Right forelimb (tissue), 1 donor: ENCODE data around the gene RING1.

ENCODE experiments used
- DNase-seq: peaks from one replicate; pipeline ENCODE4 v3.0.0-alpha.2; 2018

RING1 gene

GRCh38 chr6:33208091-33208967 is at the start of gene RING1:
TSS of gene RING1 (plus strand) at chr6:33208500. CDS start at chr6:33208823, 323 bp downstream.
- peak; percentile 92 for DNase-seq

- no peak for DNase-seq
Observed at GRCh38 chr6:33160096-33160495, 48.2 kb upstream of the RING1 start.

DNA sequence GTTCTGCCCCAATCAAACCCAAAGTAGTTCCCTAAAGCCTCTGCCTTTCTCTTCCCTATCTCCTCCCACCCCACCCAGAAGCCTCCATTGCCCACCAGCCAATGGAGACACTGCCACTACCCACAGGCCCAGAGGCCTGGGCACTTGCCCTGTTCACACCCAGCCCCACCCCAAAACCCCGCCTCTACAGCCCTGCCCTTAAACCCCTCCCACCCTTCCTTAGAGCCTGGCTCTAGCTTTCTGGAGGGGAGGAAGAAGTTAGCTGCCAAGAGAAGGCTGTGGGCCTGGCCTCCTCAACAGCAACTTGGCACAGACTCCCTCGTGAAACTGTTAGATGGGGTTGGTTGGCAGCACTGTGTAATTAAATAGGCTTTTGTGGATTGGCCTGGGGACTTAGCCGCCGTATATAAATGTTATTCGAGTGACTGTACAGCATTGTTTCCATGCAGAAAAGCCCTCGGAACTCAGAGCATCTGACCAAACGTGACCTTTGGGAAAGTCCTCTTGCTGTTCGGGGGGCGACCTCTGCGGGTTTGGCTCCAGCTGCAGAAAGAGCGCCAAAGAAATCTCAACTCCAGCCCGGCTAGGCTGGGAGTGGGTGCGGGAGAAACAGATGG is 47.5 kb upstream of the RING1 start:
- DNase-seq: peak; percentile 73

DNA sequence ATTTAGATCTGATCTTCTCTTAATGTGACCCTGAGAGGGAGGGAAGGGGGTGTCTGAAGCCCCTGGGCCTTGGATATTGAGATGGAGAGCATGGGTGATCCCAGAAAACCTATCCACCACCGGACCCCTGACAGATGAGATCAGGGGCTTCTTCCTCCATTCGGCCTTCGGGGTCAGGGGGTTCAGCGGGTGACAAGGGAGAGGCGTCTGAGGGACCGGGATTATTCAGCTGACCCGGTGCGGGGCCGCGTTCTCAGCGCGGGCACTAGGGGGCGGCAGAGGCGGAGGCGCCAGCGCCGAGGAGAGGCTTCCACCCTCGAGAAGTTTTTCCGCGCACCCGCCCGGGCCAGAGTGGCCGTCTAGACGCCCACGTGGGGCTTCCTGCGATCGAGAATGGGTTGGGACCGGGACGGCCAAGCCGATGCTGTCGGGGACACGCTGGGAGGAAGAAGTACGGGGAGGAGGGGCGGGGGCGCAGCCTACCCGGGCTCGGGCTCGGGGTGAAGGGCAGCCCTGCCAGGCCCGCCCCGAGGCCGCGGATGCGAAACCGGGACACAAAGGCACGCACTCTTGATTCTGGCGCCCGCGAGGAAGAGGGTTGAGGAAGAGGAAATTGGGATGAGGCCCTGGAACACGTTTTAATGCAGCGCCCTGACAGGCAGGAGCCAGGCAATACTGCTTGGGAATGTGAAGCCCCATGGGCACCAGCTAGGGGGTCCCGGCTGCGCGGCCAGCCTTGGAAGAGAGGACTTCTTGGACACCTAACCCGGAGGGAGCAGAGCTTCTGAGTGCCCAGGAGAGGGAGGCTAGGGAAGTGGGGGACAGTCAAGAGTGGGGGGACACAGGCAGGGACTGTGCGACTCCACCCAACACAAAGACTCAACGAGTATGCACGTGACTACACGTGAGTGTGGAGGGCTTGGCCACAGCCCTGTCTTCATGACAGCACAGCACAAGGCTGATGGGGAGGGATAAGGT is 46.7 kb upstream of the RING1 start:
- peak; percentile 90 for DNase-seq

DNA sequence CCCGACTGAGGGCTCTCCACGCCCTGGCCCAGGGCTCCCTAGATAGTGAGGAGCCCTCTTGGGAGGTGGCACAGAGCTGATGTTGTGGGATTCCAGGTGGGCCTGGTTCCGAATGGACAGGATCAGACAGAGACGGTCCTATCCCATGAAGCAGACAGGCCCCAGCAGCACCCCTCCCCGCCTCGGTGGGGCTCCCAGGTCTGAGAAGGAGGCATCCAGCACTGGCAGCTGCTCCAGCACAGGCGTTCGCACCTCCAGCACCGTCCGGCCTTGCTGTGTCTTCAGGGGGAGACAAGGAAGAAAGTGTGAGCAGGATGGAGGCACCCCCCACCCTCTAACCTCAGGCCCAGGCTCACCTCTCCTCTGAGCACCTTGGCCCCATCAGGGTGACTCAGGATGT is 44.8 kb upstream of the RING1 start:
- DNase-seq: no peak

DNA sequence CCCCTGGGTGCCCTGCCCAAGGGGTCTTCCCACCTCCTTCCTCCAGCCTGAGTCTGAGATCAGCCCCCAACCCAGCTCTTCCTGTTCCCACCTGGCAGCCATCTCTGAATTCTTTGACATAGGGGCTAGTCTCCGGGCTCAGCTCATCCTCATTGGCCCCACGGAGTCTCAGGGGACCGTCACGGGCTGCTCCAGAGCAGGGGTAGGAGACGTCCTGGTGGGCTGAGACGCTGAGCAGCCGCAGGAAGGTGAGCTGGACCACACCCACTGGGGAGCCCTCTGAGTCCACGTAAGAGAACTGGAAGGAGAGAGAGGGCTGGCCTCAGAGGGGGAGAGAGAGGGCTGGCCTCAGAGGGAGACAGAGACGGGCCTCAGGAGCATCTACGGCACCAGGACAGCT is 44.1 kb upstream of the RING1 start:
- DNase-seq: no peak

DNA sequence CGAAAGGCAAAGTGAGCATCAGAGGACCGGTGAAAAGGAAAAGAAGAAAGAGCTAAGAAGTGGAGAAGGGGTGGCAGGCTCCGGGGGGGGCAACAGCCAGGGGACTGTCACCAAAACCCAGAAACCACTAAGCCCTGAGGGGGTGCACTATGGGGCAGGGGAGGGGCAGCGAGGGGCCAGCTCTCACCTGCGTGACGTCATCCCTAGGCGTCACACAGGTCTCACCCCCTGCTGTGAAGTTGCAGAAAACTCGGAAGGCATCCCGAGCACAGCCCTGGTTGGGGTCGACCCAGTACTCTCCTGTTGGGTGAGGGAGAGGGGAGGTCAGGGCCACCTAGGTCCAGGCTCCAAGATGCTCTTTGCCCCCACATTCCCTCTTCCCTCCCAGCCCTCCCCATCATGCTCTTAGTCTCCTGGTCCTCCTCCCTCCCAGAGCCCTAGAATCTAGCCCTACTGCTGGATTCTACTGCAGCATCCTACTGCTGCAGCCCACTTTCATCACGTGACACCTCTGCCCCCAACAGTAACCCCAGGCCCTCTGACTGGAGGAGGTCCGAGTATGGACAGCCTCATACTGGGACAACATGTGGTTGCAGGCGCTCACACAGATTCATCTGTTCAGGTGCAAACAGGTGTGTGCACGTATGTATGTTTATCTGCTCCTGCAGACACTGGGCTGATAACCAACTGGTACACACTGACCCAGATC is 43.5 kb upstream of the RING1 start:
- peak; percentile 41 for DNase-seq

- no peak for DNase-seq
Observed at GRCh38 chr6:33165581-33166258, 42.6 kb upstream of the RING1 start.

DNA sequence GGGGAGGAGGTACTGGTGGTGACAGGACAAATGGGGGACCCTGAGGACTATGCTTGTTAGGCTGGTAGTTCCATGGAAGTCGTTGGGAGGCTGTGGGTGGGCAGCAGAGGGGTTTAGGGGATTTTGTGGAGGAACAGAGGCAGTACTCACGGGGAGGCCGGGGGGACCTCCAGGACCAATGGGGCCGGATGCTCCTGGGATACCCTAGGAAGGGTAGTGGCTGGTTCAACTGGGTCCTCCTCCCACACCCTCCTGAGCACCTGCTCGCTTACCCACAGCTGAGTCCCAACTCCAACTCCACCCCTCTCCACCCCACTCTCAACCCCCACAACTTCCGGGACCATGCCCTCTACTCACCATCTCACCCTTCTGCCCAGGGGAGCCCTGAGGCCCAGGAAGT is 41.9 kb upstream of the RING1 start:
- DNase-seq: no peak

GRCh38 chr6:33166811-33167210 is 41.5 kb upstream of the RING1 start:
- DNase-seq: no peak

- DNase-seq: peak; percentile 41
Observed at GRCh38 chr6:33167374-33168283, 40.7 kb upstream of the RING1 start.

- DNase-seq: peak; percentile 40
Observed at GRCh38 chr6:33168284-33168601, 40.1 kb upstream of the RING1 start.

GRCh38 chr6:33168639-33169038 is 39.7 kb upstream of the RING1 start:
- no peak for DNase-seq

DNA sequence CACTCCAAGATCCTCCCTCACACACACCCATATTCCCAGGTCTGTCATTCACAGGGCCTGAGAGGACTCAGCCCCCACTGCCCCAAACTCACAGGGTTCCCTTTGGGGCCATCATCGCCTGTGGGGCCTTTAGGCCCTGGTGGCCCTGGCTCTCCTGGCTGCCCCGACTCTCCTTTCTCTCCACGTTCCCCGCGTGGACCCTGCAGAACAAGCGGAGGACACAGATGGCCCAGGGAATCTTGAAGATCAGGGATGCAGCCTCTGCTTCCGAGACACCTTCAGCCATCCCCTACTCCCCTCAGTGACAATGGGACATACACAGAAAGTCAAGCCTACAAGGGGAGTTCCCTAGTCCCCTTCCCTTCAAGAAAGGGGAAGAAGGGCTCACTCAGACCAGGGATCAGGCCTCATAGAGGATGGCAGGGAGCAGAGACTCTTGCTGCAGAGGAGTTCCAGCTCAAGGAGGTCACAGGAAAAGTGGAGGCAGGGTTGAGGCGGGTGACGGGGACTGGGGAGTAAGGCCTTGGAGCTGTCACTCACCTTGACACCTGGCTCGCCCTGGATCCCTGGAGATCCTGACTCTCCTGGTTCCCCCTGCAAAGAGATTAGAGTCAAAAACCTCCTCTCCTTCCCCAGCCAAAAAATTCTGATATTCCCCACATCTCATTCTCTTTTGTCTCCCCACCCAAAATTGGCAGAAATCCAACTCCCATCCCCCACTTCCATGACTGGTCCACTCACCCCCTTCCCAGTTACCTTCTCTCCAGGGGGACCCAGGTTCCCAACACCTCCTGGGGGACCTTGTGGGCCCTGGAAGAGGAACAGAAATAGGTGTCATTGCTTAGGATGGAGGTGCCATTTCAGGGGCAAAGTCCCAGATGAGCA is 38.8 kb upstream of the RING1 start:
- no peak for DNase-seq

- DNase-seq: no peak
Observed at GRCh38 chr6:33170176-33171015, 37.9 kb upstream of the RING1 start.

GRCh38 chr6:33171016-33171879 is 37.1 kb upstream of the RING1 start:
- no peak for DNase-seq

DNA sequence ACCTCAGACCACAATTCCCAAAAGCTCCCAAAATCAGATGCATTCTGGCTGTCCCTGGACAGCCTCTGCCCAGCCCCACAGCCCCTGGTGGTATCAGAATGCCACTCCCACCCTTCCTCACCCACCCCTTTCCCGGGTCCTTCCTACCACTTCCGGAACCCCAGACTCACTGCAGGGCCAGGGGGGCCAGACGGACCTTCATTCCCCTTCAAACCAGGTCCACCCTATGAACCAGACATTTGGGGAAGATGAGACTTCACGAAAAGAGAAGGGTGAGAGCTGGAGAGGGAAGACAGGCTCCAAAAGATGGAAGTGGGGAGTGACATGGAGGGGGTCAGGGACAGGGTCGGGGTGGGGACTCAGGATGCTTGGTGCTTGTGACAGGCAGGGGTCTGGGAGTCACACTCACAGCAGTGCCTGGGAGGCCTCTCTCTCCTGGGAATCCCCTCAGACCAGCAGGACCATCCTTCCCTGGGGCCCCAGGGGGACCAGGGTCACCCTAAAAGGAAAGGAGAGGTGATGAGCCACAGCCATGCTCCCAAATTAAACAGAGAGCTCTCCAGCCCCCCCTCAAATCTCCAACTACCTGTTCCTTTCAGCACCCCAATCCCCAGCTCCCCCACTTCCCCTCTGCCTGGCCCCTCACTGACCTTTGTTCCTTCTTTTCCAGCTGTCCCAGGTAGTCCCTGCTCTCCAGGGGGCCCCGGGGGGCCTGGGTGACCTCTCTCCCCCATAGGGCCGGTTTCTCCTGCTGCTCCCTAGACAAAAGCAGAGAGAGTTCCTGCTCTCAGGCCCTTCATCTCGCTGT is 36.2 kb upstream of the RING1 start:
- no peak for DNase-seq
